Measurements from ENCODE around the gene FBXW4.
"Not testable (repeated sequence)": the region's sequence is repeated elsewhere in the genome, so short reads cannot be mapped to it uniquely, and the experiment has no call there.

Gene FBXW4

DNA sequence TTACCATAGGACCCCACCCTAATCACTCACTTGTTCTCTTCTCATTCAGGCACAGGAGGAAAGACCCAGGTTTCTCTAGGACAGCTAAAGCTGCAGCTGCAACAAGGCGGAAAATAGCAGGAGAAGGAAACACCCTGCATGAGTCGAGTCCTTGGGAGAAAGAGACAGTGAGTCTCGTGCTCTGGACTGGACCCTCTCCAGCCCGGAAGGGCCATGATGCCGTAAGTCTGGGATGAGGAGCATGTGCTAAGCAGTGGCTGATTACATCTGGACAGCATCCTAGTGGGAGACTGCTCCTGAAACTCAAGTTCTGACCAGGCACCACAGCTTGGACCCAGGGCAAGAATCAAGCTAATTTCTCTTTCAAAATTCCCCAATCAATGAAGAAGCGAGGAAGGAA, 39.4 kb downstream of the FBXW4 start:
- DNase-seq (ENCODE audit: low read depth), result no peak

DNA sequence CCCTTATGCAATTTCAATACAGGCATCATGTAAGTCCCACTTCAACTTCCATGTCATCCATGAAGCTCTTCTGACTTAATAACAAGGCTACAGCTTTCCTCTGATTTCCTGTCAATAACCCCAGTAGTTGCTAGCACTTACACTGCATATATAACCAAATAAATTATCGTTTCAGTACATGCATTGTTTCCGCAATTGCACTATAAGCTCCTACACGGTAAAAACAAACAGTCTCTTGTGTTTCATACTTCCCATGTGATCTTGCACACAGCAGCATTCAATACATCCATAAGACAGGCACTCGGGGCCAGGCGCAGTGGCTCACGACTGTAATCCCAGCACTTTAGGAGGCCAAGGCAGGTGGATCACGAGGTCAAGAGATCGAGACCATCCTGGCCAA, 41.4 kb downstream of the FBXW4 start:
- no peak for DNase-seq (ENCODE audit: low read depth)

DNA sequence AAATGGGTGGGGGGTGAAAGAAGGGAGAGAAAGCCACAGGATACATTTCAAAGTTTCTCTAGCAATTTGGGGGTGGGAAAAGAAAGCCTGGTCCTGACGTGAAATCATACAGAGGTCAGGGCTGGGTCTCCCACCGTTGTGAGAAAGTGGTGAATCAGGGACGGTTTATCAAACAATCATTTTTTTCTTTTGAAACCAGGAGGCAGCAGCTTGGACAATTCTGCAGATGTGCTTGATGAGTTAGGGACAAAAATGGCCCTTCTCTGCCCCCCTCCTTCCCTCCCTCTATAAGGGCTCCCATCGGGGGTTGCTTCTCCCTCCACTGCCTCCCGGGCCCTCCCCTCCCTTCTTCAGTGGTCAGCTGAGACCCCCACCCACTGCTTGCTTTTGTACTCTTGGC, 43.6 kb downstream of the FBXW4 start:
- no peak for DNase-seq (ENCODE audit: low read depth)

DNA sequence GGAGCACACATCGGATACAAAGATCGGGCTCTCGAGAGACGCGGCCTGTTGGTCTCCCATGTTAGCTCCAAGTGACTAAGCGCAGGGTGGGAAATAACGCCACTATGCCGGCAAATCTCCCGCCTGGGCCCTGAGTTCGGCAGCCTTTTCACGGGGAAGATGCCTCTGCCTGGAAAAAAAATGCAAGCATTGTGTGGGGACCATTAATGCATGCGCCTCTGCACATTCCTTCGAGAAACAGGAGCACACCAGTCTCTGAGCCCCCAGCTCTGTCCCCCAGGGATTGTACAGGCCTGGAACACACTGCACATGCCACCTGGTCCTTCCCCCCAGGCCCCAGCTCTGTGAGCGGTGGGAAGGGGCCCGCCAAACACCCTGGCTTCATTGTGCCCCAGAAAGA, 44.1 kb downstream of the FBXW4 start:
- no peak for DNase-seq (ENCODE audit: low read depth)

DNA sequence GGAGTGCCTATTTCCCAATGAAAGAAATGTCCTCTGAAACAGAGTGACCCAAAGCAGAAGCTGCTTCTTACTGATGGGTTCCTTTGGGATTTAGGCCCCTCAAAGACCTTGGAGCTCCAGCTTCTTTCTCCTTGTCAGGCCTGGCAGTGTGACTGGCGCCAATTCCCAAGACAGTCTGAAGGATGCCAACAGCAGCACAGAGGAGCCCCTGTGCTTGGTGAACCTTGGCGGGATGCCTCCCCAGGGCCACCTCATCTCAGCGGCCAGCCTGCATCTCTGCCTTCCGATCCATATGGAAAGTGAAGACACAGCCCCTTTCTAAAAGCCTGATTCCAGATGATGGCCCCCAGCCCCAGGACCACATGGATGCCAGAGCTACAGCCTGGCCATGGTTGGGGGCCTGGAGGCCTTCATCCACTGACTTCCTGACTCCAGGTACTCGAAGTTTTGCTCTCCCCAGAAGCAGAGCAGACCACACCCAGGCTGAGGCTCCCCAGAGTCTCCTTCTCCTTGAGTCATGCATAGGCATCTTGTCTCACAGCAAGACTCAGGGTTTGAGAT, 45.4 kb downstream of the FBXW4 start:
- DNase-seq (ENCODE audit: low read depth), result no peak

DNA sequence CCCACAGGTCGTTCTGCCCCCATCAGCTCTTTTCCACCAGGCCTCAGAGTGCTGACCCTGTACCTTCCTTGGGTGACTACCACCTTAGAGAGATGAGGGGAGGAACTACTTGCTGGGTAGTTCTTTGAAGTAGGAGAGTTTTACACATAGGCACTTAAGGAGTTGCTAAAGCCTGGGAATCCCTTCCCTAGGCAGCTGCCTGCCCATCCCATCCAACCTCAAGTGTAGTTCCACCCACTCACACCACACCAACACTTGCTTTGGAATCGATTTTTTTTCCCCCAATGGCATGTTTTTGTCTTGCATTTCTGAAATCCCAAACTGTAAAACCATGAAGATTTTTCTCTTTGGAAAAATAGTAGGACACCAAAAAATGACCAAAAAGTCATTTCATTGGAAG, 47.7 kb downstream of the FBXW4 start:
- DNase-seq (ENCODE audit: low read depth), result no peak

DNA sequence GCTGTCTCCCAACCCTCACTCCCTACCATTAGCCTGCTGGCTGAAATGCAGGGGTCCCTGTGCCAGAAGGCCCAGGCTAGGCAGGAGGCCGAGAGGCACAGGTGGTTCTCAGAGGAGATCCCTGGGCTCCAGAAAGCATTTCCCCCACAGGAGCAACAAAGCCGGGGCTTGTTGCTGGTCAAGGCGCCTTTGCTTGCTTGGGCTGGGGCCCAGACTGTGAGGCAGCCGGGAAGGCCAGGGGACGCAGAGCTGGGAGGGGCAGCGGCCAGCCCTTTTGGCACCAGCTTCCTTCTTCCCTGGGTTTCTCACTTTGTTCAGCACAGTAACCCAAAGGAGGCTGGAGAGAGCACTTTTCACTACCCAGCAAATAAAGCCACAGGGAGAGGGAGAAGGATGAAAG, 48.6 kb downstream of the FBXW4 start:
- DNase-seq (ENCODE audit: low read depth), result no peak

DNA sequence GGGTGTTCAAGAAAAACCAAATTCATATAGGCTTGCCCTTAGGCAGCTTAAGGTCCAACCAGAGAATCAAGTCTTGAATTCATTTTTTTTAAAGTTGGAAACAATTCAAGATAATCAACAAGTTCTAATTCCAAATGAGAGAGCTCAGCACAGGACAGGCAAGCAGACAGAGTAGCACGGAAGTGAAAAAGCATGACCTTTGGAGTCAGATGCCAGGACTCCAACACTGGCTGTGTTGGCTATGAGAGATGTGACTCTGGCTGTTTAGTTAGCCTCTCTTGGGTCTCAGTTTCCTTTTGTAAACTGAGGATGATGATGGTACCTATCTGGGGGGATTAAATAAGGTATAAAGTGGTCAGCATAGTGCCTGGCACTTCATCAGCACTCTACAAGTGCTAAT, 49.3 kb downstream of the FBXW4 start:
- DNase-seq (ENCODE audit: low read depth), result no peak

DNA sequence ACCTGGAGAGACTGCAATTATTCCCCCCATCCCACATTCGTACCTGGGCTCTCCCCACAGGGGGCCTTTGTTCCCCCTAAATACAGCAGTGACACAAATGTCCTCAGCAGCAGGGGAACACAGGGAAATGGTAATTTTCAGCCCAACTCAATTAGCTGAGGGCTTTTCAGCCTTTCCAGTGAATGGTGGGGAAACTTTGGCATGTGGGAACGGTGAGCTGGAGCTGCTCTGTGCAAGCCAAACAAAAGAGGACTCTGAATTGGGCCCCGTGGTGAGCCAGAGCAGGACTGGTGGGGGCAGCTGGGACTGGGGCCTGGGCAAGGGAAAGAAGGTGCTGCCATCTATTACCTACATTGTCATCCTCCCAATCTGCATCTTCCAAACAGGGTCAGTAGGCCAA, 51.0 kb downstream of the FBXW4 start:
- no peak for DNase-seq (ENCODE audit: low read depth)

DNA sequence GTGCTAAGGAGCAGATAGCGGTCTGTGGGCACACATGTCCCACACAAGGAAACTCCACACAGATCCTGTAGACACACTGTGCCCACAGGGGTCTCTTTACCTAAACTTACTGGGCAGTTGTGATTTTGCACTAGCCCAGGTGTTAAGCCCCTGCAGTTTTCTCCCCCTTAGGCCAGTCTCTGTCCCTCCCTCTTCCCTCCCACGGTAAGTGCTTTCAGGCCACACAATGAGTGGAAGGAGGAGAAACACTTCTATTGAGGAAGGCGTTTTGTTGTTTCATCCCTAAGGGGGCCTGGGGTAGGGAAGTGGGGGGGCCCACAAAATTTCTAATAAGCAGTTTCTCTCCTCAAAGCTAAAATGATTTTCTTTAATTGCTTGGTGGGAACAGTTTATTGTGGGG, 51.4 kb downstream of the FBXW4 start:
- no peak for DNase-seq (ENCODE audit: low read depth)

DNA sequence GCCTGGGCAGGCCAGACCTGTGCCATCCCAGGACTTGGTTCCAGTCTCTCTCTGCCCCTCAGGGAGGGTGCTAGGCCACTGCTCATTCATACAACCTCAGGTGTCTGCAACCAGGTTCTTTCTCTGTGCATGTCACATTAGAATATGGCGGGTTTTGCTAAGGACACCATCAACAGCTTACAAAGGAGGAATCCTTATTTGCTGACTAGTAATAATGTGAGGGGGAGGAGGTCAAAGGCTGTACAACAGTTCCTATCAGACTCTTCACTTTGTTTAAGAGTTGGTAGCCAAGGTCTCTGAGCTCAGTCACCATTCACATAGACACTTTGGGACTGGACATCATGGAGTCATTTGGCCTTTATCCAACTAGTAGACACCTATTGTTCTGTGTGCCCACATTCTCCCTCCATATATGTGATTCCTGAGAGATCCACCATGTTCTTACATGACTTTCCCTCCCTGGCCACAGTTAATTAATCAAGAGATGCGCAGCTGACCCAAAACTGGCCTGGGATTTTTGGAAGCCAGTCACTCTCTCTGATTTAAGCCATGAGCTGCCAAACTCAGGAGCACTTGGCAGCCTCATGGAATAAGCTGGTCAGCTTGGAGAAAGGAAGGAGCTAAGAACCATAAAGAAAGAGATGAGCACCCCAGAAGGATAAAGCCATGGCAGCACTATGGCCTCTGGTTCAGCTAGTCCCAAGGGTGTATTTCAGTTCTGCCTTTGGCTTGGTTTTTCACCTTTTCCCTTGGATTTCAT, 55.6 kb downstream of the FBXW4 start:
- DNase-seq (ENCODE audit: low read depth), result no peak

DNA sequence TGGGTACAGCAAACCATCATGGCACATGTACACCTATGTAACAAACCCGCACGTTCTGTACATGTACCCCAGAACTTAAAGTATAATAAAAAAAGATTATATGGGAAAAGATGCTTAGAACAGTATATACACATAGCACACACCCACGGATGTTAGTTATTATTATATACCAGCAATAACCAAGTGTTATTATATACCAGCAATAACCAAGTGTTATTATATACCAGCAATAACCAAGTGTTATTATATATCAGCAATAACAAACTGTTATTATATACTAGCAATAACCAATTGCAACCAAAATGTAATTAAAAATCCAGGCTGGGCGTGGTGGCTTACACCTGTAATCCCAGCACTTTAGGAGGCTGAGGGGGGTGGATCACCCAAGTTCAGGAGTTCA, 61.5 kb downstream of the FBXW4 start:
- DNase-seq (ENCODE audit: low read depth), result not testable (repeated sequence)

DNA sequence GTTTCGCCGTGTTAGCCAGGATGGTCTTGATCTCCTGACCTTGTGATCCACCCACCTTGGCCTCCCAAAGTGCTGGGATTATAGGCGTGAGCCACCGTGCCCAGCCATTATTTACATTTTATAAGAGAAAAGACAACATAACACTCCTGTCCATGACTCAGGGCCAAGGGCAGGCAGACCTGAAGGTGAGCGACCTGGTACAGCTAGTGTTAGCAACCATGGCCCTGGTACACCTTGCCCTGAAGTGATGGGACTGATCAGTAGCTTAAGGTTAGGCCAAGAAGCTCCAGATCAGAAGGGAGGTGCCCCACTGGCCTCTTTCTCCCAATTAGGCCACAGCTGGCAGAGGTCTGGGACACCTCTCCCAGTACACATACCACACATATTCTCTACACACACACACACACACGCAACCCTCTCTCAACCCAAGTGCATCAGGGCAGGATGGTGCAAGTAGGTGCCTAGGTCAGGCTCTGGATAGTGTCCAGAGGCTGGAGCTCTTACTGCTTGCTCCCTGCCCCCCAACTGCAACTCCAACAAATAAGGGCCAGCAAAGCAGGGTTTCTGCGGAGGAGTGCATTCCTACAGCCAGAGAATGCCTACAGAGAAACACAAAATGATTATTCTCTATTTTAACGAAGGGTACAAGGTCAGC, 63.0 kb downstream of the FBXW4 start:
- no peak for DNase-seq (ENCODE audit: low read depth)

DNA sequence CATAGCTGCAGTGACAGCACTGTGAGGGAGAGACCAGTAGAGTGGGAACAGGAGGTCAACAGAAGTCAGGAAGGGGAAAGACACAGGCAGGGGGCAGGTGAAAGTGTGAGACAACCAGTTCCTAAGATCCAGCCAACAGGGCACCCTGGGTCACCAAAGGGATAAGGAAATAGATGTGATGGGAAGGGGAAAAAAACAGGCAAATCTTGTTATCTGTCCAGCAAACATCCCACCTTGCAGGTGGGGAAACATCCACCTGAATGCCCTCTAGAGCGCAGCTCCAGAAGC, 64.4 kb downstream of the FBXW4 start:
- DNase-seq (ENCODE audit: low read depth), result no peak

DNA sequence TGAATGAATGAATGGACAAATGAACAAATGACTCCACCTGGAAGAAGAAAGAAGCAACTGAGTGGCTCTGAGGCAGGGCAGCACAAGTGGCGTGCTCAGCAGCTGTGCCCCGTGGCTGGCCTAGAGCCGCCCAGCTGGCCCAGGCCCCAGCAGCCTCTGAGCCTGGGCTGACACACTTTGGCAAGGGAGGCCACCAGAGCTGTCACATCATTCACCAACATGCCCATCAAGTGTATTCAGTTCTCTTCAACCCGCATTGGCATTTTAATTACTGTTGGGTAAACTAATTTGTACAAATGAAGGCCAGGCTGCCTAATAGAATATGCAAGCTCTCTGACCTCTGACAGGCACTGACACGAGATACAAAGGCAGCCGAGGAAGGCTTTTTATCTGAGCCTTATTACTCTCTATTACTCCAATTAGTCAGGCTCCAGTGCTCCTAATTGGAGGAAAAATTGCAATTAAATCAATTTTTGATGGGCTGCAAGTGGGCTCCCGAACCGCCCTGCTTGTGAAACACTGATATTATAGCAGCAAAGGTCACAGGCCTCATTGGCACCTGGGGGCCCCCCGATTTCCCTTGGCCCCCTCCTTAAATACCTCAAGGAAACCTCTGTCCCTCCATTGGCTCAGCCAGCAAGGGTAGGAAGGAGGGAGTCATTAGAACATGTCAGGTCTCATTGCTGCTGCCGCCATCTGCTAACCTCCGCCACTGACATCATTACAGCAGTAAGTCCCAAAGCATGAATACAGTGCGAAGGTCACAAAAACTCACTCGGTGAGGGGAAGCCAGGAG, 64.9 kb downstream of the FBXW4 start:
- DNase-seq (ENCODE audit: low read depth), result no peak

DNA sequence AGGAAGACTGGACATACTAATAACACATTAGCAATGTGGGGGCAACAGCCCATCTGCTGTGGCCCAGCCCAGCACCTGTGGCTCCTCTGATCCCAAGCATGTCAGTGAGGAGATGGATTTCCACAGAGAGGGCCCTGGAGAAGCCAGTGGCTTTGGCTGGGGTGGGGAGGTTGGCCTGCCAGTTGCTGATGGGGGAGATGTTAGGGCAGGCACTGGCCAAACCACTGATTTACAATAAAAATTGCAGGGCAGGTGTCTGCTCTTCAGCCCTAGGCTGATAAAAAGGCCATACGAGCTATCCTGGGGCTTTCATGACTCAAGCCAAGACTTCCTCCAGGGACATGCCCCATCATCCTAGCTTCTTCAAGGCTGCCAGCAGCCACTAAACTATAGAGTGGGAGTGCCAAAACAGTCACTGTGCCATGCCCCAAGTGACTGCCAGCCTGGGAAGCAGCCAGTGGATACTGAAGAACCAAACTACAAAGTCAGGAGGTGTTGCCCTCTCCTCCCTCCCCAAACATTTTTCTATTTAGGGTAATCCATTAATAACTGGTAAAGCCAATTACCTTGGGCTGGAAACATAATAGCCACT, 69.1 kb downstream of the FBXW4 start:
- DNase-seq (ENCODE audit: low read depth), result no peak

DNA sequence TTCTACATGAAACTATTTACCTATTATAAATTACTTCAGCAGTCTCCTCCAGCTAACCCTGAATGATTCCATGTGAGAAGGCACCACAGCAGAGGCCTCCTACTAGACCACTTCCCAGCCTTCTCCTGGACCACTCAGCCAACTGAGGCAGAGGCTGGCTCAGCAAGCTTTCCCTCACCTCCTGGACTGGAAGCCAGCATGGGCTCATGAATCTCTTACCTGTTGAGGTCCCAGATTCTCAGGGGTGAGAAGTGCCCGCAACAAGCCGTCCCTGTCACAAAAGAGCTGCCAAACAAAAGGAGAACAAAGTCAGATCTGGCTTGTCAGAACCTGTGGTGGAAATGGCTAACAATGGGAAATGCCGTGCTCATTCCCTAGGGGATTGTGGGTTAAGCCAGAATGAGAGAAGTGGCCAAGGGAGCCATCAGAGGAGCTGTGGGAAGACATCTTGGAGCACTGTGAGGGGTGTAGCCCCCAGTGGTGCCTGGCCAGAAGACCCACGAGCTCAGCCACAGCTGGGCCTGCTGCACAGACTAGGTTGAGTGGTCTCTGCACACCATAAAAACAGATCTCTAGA, 70.4 kb downstream of the FBXW4 start:
- DNase-seq (ENCODE audit: low read depth), result no peak

DNA sequence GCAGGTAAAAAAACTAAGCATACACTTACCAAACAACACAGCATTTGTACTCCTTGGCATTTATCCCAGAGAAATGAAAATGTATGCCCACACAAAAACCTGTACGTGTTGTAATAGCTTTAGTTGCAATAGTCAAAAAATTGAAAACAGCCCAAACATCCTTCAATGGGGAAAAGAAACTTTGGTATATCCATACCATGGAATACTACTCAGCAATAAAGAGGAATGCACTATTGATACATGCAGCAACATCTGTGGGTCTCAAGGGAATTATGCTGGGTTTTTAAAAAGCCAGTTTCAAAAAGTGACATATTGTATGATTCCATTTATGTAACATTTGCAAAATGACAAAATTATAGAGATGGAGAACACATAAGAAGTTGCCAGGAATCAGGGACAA, 71.4 kb downstream of the FBXW4 start:
- DNase-seq (ENCODE audit: low read depth), result no peak

DNA sequence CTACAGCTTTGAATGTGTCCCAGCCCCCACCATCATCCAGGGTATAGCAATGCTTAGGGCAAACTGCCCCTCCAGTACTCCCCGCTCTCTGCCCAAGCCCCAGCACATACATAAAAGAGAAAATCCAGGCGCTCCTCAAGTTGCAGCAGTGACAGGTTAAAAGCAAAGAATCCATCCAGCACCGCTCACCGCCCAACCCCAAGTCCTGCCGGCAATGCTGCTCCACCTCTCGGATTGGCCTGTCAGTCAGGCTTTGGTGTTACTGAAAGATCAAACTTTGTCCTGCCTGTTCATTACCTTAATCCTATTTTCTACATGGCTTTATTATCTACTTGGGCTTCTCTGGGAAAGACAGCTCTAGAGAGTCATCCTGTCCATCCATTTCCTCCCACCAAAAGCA, 75.0 kb downstream of the FBXW4 start:
- no peak for DNase-seq (ENCODE audit: low read depth)

DNA sequence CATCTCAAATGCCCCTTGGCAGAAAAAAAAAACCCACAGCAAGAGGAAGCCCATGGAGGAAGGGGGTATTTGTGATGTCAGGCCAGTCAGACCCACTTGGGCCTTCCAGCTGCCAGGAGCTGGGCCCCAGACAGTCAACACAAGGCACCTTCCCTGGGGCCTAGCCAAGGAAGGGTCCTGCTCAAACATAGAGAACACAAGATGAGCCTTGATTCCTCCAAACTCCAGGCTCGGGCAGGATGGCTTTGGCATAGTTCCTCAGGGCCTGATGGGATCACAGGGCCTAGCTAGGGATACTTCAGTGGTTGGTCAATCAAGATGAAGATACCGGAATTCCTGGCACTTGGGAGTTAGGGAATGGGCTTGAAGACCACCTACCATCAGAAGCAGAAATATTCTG, 76.1 kb downstream of the FBXW4 start:
- no peak for DNase-seq (ENCODE audit: low read depth)

DNA sequence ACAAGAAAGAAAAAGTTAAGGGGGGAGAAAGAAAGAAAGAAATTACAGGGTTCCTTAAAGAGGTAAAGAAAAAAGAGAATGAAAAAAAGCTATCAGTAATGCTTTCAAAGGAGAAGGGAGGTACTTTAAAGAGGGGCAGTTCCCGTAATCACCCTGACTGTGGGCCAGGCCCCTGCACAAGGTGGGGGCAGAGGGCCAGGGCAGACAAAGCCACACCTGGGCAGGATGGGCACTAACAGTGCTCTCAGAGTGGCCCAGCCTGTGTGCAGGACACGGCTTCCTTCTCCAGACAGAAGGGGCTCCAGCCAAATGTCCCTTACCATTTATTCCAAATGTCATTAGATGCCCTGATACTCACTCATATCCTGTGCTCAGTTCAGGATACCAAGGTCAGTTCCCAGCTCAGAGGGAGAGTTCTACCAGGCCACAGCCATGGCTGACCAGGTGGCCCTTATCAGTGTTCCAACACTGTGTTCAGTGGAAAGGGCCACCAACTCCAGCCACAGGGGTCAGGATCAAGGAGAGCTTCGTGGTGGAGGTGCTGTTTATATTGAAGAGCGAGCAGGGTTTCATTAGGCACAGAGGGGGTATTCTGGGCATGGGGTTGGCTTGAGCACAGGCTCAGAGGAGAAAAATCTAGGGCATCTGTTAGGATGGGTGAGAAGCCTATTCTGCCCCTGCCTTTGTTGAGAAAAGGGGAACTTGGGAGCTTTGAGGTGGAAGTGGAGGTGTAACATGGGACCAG, 77.0 kb downstream of the FBXW4 start:
- DNase-seq (ENCODE audit: low read depth), result no peak

Measured in stimulated activated CD8-positive, alpha-beta memory T cell treated with anti-CD3 and anti-CD28 coated beads, Interleukin-7, amount 100 ng/mL, for 24 hours (primary cell).